Sigmoid colon (tissue), 4 donors: Measurements from ENCODE around the gene TRABD2B.

Experiments
- EP300 ChIP-seq, 4 donors: sonication (generic); formaldehyde crosslinking; IDR thresholded peaks; one replicate each; pipeline ENCODE4 v1.6.1; 2017; ENCODE audit warnings: antibody characterized with exemption in 4 of 4
- POLR2A ChIP-seq, 2 donors: fragments of 450-650 bp; IDR thresholded peaks; one replicate each; pipeline ENCODE4 v1.6.1; 2016; ENCODE audit warnings: antibody characterized with exemption in 2 of 2, mild to moderate bottlenecking in 2 of 2, moderate library complexity in 2 of 2
- POLR2AphosphoS5 ChIP-seq, 4 donors: sonication (generic); formaldehyde crosslinking; IDR thresholded peaks; one replicate each; pipeline ENCODE4 v1.6.1; 2017; ENCODE audit warnings: antibody characterized with exemption in 4 of 4
- TF ChIP-seq, protein P1 (sequence below), 4 experiments: fragments of 450-650 bp in 3 of 4; fragments of 200-600 bp in 1 of 4; IDR thresholded peaks; one replicate each; pipeline ENCODE4 v1.5.1; 2016 to 2019; ENCODE audit warnings: antibody characterized with exemption in 4 of 4, mild to moderate bottlenecking in 3 of 4, moderate library complexity in 2 of 4

DNA sequence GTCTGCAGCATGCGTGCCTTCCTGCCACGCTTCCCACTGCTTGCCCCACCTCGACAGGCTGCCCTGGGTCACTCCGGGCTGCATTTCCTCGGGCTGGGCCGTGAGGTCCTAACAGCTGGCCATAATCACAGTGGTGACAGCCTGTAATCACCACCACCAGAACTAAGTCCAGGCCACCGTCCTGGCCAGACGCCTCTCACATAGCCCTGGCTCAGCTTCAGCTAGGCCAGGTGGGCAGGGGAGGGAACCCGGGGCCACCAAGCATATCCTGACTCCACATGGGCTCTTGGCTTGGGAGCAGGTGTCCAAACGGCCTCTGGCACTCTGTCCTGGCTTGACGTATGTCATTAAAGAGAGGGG, 229.5 kb downstream of the TRABD2B start:
- TF ChIP-seq, protein P1, sequence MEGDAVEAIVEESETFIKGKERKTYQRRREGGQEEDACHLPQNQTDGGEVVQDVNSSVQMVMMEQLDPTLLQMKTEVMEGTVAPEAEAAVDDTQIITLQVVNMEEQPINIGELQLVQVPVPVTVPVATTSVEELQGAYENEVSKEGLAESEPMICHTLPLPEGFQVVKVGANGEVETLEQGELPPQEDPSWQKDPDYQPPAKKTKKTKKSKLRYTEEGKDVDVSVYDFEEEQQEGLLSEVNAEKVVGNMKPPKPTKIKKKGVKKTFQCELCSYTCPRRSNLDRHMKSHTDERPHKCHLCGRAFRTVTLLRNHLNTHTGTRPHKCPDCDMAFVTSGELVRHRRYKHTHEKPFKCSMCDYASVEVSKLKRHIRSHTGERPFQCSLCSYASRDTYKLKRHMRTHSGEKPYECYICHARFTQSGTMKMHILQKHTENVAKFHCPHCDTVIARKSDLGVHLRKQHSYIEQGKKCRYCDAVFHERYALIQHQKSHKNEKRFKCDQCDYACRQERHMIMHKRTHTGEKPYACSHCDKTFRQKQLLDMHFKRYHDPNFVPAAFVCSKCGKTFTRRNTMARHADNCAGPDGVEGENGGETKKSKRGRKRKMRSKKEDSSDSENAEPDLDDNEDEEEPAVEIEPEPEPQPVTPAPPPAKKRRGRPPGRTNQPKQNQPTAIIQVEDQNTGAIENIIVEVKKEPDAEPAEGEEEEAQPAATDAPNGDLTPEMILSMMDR (IDR thresholded peaks at IDR 0.05) = no peak
- no peak for TF ChIP-seq POLR2A (IDR thresholded peaks at IDR 0.05)
- TF ChIP-seq EP300 (IDR thresholded peaks at IDR 0.05) = no peak
- no peak for TF ChIP-seq POLR2AphosphoS5 (IDR thresholded peaks at IDR 0.05)
